ENCODE results near the gene SLC2A10. TPM values are rescaled to one million over a fixed set of nuclear protein-coding genes. Genes with fewer than 3 reads are reported as not detected.

SLC2A10 gene
- total and polyA plus RNA-seq, 7 donors: 0.40 to 1.7 (median 1.0) TPM

- ATAC-seq: no peak
- Histone ChIP-seq H3K36me3 (ENCODE audit: insufficient read depth in 1 of 2, low read depth in 1 of 2) (no peaks in the 10 kb centered on the region), H3K4me3 (no peak overlapping the region), H3K27ac (no peak overlapping the region), H3K4me1 (no peaks in the 10 kb centered on the region), H3K9me3 (no peaks in the 10 kb centered on the region), H3K27me3 (ENCODE audit: insufficient read depth in 3 of 3, low read length in 2 of 3) (peaks cover 0 to 35% (median 15%) of the 10 kb centered on the region in 3 donors)
- no peak for TF ChIP-seq CTCF (IDR thresholded peaks at IDR 0.05)
- 45 to 51% (median 49%) methylated on average over 7 of the region's 7 CpGs for WGBS, 3 donors
- intact Hi-C loops (cut with DNase I): no loop called here
- DNase-seq: no peak
Measured at GRCh38 chr20:46704714-46705377, 4.6 kb upstream of the SLC2A10 start.

GRCh38 chr20:46705378-46705729 is 4.1 kb upstream of the SLC2A10 start:
- DNase-seq (no peak), ATAC-seq (peak in 2 of 4 donors; percentile 28 to 37)
- H3K36me3 ChIP-seq (ENCODE audit: insufficient read depth in 1 of 2, low read depth in 1 of 2): no peaks in the 10 kb centered on the region
- peaks cover 0 to 35% (median 15%) of the 10 kb centered on the region in 3 donors for H3K27me3 ChIP-seq (ENCODE audit: insufficient read depth in 3 of 3, low read length in 2 of 3)
- no peak for TF ChIP-seq CTCF (IDR thresholded peaks at IDR 0.05)
- H3K4me1 ChIP-seq: no peaks in the 10 kb centered on the region
- no peak overlapping the region for H3K27ac ChIP-seq
- H3K9me3 ChIP-seq: no peaks in the 10 kb centered on the region
- WGBS, 3 donors: 37 to 47% (median 47%) methylated on average over 4 of the region's 4 CpGs
- H3K4me3 ChIP-seq: no peak overlapping the region
- intact Hi-C loops (cut with DNase I): no loop called here

GRCh38 chr20:46706242-46706641 is 3.2 kb upstream of the SLC2A10 start:
- ATAC-seq (no peak), DNase-seq (no peak)
- TF ChIP-seq CTCF (IDR thresholded peaks at IDR 0.05): no peak
- no peak overlapping the region for H3K27ac ChIP-seq
- H3K9me3 ChIP-seq: no peaks in the 10 kb centered on the region
- no peak overlapping the region for H3K4me3 ChIP-seq
- H3K4me1 ChIP-seq: no peaks in the 10 kb centered on the region
- WGBS, 3 donors: 92 to 95% (median 92%) methylated on average over 2 of the region's 2 CpGs
- peaks cover 0 to 39% (median 18%) of the 10 kb centered on the region in 3 donors for H3K27me3 ChIP-seq (ENCODE audit: insufficient read depth in 3 of 3, low read length in 2 of 3)
- no peaks in the 10 kb centered on the region for H3K36me3 ChIP-seq (ENCODE audit: insufficient read depth in 1 of 2, low read depth in 1 of 2)
- intact Hi-C loops (cut with DNase I): no loop called here

- TF ChIP-seq CTCF (IDR thresholded peaks at IDR 0.05): no peak
- Histone ChIP-seq H3K27me3 (ENCODE audit: insufficient read depth in 3 of 3, low read length in 2 of 3) (peaks cover 0 to 37% (median 19%) of the 10 kb centered on the region in 3 donors), H3K27ac (no peak overlapping the region), H3K36me3 (ENCODE audit: insufficient read depth in 1 of 2, low read depth in 1 of 2) (no peaks in the 10 kb centered on the region), H3K4me1 (no peaks in the 10 kb centered on the region), H3K9me3 (no peaks in the 10 kb centered on the region), H3K4me3 (no peak overlapping the region)
- intact Hi-C loops (cut with DNase I): no loop called here
- no peak for ATAC-seq
- no peak for DNase-seq
- 70 to 73% (median 70%) methylated on average over 8 of the region's 8 CpGs for WGBS, 3 donors
Measured at GRCh38 chr20:46708172-46708860, 1.1 kb upstream of the SLC2A10 start.
